HG03469 (cell line): Measurements from ENCODE around the gene OR10AG1.

ENCODE experiments used
- ATAC-seq: cut with Tn5 transposase; IDR thresholded peaks from one replicate; pipeline ENCODE4 v1.9.1; 2021; ENCODE audit warnings: mild to moderate bottlenecking, moderate library complexity, moderate number of reproducible peaks; ENCODE audit not compliant: unreplicated experiment

OR10AG1 gene, protein sequence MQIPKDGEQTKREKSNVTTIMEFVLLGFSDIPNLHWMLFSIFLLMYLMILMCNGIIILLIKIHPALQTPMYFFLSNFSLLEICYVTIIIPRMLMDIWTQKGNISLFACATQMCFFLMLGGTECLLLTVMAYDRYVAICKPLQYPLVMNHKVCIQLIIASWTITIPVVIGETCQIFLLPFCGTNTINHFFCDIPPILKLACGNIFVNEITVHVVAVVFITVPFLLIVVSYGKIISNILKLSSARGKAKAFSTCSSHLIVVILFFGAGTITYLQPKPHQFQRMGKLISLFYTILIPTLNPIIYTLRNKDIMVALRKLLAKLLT

DNA sequence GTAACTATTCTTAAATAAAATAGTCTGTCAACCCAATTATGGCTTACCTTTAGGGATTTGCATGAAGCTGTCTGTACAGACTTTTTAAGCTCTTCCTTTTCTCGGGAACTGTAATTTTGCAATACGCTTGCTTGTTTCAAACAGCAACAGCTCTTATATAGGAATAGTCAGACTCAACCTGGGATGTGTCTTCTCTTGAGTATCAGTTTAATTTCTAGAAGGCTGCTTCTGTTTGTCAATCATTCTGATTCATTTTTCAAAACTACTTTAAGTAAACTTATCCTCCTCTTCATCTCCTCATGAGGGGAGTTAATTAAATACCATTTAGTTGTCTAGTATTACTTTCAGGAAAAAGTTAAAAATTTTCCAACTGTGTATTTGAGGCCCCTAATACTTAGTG, at the start of gene OR10AG1:
TSS of gene OR10AG1 (minus strand) at position 101 of the 400 bp plus-strand sequence. CDS start at position 63, 38 bp downstream.
- no peak for ATAC-seq

DNA sequence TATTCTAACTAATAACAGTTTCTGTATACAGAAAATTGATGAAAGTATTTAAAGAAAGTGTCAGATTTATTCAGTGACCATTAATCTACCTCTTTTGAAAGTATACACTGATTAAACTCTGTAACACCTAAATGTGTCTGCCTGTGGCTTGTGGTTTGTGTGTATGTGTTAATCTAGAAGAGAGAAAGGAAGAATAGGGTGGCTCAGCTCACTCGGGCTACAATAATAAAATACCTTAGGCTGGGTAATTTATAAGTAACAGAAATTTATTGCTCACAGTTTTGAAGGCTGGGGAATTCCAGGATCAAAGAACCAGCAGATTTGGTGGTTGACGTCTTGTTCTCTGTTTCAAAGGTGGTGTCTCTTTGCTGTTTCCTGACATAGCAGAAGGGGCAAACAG, 44.1 kb upstream of the OR10AG1 start:
- no peak for ATAC-seq

DNA sequence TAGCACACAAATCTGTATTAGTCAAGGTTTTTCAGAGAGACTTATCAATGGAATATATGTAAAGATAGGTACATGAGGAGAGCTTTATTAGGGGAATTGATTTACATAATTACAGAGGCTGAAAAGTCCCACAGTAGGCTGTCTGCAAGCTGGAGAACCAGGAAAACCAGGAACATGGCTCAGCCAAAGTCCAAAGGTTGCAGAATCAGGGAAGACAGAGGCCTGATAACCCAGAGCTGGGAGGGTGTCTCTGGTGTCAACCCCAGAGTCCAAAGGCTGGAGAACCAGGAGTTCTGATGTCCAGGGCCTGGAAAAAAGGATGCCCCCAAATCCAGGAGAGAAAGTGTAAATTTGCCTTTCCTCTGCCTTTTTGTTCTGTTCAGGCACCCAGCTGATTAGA, 41.0 kb upstream of the OR10AG1 start:
- no peak for ATAC-seq

DNA sequence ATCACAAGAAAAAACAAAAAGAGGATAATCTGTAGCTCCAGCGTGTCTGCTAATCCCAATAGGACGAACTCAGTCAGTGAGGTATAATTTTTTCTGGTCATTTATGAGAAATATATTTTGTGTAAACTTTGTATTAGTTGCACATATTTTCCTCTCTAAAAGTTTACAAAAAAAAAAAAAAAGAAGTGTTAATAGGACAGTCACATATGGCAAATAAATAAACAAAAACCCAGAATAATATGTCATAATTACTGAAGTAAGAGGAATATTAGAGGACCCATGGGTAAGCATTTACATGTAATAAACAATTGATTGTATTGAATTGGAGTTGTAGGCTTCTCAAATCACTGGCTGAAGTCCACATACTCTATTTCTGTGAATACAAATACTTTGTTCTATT, 24.8 kb upstream of the OR10AG1 start, which contains the start of gene OR5F1:
TSS of gene OR5F1 (minus strand) at position 101 of the 400 bp plus-strand sequence. CDS start at position 101, 0 bp downstream.
- no peak for ATAC-seq

DNA sequence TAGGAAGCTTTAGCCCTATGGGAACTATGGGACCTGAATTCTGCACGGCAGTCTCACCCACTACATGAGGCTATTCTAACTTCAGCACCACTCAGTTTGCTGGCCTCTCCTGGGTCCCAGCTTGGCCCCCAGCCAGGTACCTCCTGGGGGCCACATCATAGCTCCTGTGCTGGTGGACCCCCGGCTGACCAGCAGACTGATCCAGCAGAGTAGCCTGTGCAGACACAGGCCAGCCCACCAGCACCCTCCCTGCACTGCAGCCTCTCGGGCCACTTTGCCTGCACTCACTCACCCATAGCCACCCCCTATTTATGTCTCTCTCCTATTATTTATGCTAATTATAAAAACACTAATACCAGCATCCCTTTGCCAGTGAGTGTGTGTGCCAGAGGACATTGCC, 1.2 kb upstream of the OR10AG1 start:
- ATAC-seq, result no peak

DNA sequence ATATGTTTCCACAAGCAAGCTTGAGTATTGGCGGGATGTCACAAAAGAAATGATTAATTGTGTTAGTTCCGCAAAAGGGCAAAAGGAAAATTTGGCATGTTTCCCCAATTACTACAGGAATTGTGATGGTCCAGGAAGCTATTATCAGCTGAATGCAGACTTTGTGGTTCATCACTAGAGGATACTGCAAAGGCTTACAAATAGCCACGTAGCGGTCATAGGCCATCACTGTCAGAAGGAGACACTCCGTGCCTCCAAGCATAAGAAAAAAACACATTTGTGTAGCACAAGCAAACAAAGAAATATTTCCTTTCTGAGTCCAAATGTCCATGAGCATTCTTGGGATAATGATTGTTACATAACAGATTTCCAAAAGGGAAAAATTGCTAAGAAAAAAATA, 1.8 kb downstream of the OR10AG1 start:
- ATAC-seq, result no peak

DNA sequence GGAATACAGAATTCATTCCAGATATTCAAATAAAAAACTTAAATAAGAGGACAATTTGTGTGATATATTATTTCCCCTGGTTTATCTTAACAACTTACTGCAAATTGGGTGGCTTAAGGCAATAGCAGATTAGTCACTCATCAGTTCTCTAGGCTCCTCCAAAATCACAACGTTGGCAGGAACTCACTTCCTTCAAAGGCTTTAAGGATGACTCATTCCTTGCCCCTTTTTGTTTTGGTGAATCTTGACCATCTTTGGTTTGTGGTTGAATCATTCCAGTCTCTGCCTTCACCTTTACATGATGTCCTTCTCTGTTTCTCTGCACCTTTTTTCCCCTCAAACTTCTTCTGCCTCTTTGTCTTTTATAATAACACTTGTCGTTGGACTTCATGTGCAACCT, 3.4 kb downstream of the OR10AG1 start:
- ATAC-seq, result no peak

DNA sequence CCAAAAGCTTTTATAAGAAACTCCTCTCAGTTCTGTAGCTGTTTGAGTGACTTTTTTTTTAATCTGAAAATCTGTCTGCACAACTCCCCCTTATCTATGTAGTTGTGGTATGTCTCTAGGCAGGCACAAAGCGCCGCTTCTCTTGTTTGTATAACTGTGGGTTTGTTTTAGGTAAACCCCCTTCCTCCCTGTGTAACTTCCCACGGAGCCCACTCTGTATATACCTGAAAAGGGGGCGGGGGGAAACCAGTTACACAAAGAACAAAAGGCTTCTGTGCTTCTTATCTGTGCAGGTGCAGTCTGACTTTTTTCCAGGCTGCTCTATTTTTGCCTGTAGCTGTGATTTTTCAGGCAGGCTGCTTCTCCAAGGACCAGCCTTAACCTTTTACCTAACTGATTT, 13.2 kb downstream of the OR10AG1 start:
- no peak for ATAC-seq

DNA sequence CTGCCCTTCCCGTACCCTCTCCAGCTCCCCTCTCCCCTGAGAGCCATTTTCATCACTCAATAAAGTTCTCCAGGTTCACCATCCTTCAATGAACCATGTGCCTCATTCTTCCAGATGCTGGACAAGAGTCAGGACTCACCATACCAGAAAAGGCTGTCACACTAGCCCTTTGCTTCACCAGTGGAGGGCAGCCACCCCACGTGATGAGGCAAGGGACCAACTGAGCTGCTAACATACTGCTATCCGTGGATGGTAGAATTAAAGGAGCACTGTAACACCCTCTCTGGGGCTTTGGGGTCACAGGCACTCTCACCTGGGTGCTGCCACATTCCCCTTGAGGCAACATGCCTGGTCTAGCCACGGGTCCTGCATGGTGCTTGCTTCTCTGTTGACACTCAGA, 20.4 kb downstream of the OR10AG1 start:
- ATAC-seq, result no peak

DNA sequence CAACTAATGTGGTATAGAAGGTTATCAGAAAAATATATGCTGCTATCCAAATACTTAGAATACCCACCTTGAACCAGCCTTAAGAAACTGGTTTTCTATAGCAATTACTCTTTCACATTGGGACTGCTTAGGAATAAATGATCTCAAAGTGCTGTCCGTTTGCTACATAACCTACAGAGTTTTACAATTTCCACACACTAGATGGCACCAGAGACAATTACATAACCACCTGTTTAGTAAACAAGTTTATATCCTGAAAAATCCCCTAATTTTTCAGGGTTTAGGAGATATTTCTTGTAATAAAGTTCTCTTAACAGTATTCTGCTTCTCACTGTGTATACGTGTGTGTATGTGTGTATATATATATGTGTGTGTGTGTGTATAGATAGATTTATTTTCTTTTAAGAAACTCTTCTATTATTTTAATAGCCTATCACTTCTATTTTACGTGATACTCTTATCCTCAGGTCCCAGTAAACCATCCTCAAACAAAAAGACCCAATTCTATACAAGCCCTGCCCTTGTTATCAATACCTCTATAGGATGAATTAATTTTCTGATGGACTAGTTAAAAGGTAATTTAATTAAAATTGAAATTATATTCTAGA, 26.9 kb downstream of the OR10AG1 start:
- no peak for ATAC-seq

DNA sequence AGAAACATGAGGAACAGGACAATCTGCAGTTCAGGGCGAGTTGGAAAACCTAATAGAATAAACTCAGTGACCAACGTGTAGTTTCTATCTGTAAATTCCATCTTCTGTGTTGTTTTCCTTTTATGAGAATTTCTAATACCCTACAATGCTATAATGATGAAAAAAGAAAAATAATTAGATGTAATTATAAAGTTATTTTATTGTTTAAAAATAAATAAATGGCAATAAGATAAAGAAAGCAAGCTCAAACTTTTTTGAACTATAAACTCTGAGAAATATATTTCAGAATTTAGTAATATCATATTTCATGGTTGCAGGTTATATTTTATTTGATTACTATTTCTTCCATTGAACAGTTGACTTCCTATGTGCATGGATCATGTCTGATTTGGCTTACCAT, 33.4 kb downstream of the OR10AG1 start, which contains the start of gene OR5I1:
TSS of gene OR5I1 (minus strand) at position 101 of the 400 bp plus-strand sequence. CDS start at position 101, 0 bp downstream.
- no peak for ATAC-seq

DNA sequence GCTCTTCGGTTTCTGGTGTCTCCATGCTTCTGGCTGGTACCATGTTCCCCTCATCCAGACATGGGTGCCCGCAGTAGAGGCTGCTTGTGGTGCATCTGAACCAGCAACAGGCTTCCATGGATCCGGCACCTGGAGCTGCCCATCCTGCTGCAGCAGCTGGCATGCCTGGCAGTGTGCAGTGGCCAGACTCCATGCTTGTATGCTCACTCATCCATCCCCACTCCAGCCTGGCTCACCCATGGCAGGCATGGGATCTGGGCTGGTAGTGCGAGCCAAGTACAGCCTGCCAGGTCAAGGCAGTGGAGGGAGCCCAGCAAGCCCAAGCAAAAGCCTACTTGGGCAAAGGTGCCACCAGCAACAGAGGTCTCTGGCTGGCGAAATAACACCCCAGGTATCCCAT, 49.2 kb downstream of the OR10AG1 start:
- no peak for ATAC-seq
